K562 treated with DMSO at 1 percent for 12 hours (cell line): ENCODE data around the gene ANKLE2. TPM values are rescaled to one million over a fixed set of nuclear protein-coding genes. Genes with fewer than 3 reads are reported as not detected.

Experiments used
- total RNA-seq: library from RNA; unstranded; fragments of 300-600 nt; gene quantifications from 2 replicates; pipeline ENCODE4 v1.2.3, GENCODE V29; 2022; ENCODE audit not compliant: insufficient read depth

Gene ANKLE2
- total RNA-seq: 23.1 and 50.8 TPM in 2 replicates

GRCh38 chr12:132761032-132761920 is at the start of gene ANKLE2:
Gene ANKLE2 (minus strand): TSS chr12:132761832. CDS start chr12:132761798, 34 bp downstream.

GRCh38 chr12:132710405-132711079 is 51.1 kb downstream of the ANKLE2 start, which contains the start of gene PGAM5:
Gene PGAM5 (plus strand): TSS chr12:132710842. CDS start chr12:132710877, 35 bp downstream.

GRCh38 chr12:132687211-132688164 is 74.1 kb downstream of the ANKLE2 start, which contains the start of the genes POLE and PXMP2:
Gene POLE (minus strand): TSS chr12:132687342. CDS start chr12:132687315, 27 bp downstream.
Gene PXMP2 (plus strand): TSS chr12:132687587. CDS start chr12:132687671, 84 bp downstream.

Other genes with a start within 250 kb of the ANKLE2 start
- not detected in 2 replicates for gene LRCOL1, start 151.2 kb downstream of the ANKLE2 start, total RNA-seq
- not detected in 2 replicates for gene P2RX2, start 143.1 kb downstream of the ANKLE2 start, total RNA-seq
- gene POLE, start 74.5 kb downstream of the ANKLE2 start, total RNA-seq: 35.7 and 91.2 TPM in 2 replicates
- gene PXMP2, start 74.2 kb downstream of the ANKLE2 start, total RNA-seq: 59.7 and 65.7 TPM in 2 replicates
- gene PGAM5, start 51.0 kb downstream of the ANKLE2 start, total RNA-seq: 24.5 and 32.1 TPM in 2 replicates
- 8.9 and 24.8 TPM in 2 replicates for gene GOLGA3, start 67.0 kb upstream of the ANKLE2 start, total RNA-seq
- gene CHFR, start 125.8 kb upstream of the ANKLE2 start, total RNA-seq: 21.5 and 34.6 TPM in 2 replicates
- 0.33 and 0.89 TPM in 2 replicates for gene ZNF605, start 194.5 kb upstream of the ANKLE2 start, total RNA-seq
- gene ZNF26, start 224.5 kb upstream of the ANKLE2 start, total RNA-seq: 5.1 and 8.6 TPM in 2 replicates